ENCODE measurements around the gene UPK3A. TPM values are rescaled to one million over a fixed set of nuclear protein-coding genes. Genes with fewer than 3 reads are reported as not detected.
A peak's percentile ranks its signal among the peaks of the same experiment; 100 is the strongest.

The UPK3A gene
- total RNA-seq, 4 donors from 2014 or later: not detected

GRCh38 chr22:45335021-45335818 is 50.5 kb downstream of the UPK3A start:
- H3K27ac ChIP-seq: peak overlapping the region; percentile 35

GRCh38 chr22:45335854-45336522 is 51.2 kb downstream of the UPK3A start:
- no peak overlapping the region for H3K4me3 ChIP-seq
- 69% methylated on average over 29 of the region's 29 CpGs for WGBS
- H3K36me3 ChIP-seq: peaks cover 48% of the 10 kb centered on the region
- TF ChIP-seq POLR2A (IDR thresholded peaks at IDR 0.05): no peak
- TF ChIP-seq POLR2AphosphoS5 (IDR thresholded peaks at IDR 0.05): no peak
- TF ChIP-seq EP300 (IDR thresholded peaks at IDR 0.05): no peak
- TF ChIP-seq CTCF (IDR thresholded peaks at IDR 0.05): no peak
- no peaks in the 10 kb centered on the region for H3K27me3 ChIP-seq
- H3K9me3 ChIP-seq: no peaks in the 10 kb centered on the region
- peak overlapping the region; percentile 35 for H3K27ac ChIP-seq
- H3K4me1 ChIP-seq: peaks cover 42% of the 10 kb centered on the region
- no peak for DNase-seq (ENCODE audit: low spot score in 2 of 2)

More at GRCh38 chr22:45335021-45335818, 50.5 kb downstream of the UPK3A start:
- Histone ChIP-seq H3K4me3 (no peak overlapping the region), H3K27me3 (no peaks in the 10 kb centered on the region), H3K4me1 (peaks cover 42% of the 10 kb centered on the region), H3K36me3 (peaks cover 48% of the 10 kb centered on the region), H3K9me3 (no peaks in the 10 kb centered on the region)
- no peak for DNase-seq (ENCODE audit: low spot score in 2 of 2)
- WGBS: 46% methylated on average over 21 of the region's 26 CpGs
- no peak for TF ChIP-seq POLR2AphosphoS5 (IDR thresholded peaks at IDR 0.05)
- TF ChIP-seq CTCF (IDR thresholded peaks at IDR 0.05): peak in 1 of 2 donors; percentile 9

- no peaks in the 10 kb centered on the region for H3K9me3 ChIP-seq
- peaks cover 42% of the 10 kb centered on the region for H3K4me1 ChIP-seq
- peak overlapping the region; percentile 35 for H3K27ac ChIP-seq
- peak; percentile 79 to 87 for DNase-seq (ENCODE audit: low spot score in 2 of 2)
- H3K36me3 ChIP-seq: peaks cover 48% of the 10 kb centered on the region
- no peaks in the 10 kb centered on the region for H3K27me3 ChIP-seq
- H3K4me3 ChIP-seq: no peak overlapping the region
- 24% methylated on average over 18 of the region's 18 CpGs for WGBS
- TF ChIP-seq EP300 (IDR thresholded peaks at IDR 0.05): no peak
- peak in 2 of 3 donors; percentile 35 to 60 for TF ChIP-seq POLR2AphosphoS5 (IDR thresholded peaks at IDR 0.05)
Observed at GRCh38 chr22:45336971-45337431, 52.3 kb downstream of the UPK3A start.

GRCh38 chr22:45337536-45337935 is 52.8 kb downstream of the UPK3A start:
- TF ChIP-seq POLR2A (IDR thresholded peaks at IDR 0.05) (no peak), EP300 (IDR thresholded peaks at IDR 0.05) (no peak), POLR2AphosphoS5 (IDR thresholded peaks at IDR 0.05) (no peak), CTCF (IDR thresholded peaks at IDR 0.05) (no peak)
- Histone ChIP-seq H3K36me3 (peaks cover 42% of the 10 kb centered on the region), H3K4me3 (no peak overlapping the region), H3K4me1 (peaks cover 42% of the 10 kb centered on the region), H3K27ac (no peak overlapping the region), H3K27me3 (no peaks in the 10 kb centered on the region), H3K9me3 (no peaks in the 10 kb centered on the region)
- WGBS: 79% methylated on average over 9 of the region's 9 CpGs
- no peak for DNase-seq (ENCODE audit: low spot score in 2 of 2)

DNA sequence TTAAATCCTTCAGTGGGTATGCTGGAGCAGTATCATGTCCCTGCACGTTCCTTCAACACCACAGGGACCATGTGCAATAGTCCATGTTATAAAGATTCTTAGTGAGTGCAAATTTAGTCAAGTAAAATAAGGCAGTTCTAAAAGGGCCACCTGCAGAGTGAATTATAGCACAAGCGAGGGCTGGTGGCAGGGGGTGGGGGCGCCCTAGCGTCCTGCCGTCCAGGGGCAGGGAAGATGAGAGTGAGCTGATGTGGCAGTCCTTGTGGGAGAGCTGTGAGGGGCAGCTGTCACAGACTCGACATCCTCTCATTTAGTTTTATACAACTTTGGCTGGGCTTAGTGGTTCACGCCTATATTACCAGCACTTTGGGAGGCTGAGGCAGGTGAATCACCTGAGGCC is 54.0 kb downstream of the UPK3A start:
- H3K4me1 ChIP-seq: peaks cover 39% of the 10 kb centered on the region
- 86% methylated on average over 7 of the region's 7 CpGs for WGBS
- no peaks in the 10 kb centered on the region for H3K27me3 ChIP-seq
- no peak overlapping the region for H3K4me3 ChIP-seq
- TF ChIP-seq CTCF (IDR thresholded peaks at IDR 0.05) (no peak), EP300 (IDR thresholded peaks at IDR 0.05) (no peak), POLR2AphosphoS5 (IDR thresholded peaks at IDR 0.05) (no peak), POLR2A (IDR thresholded peaks at IDR 0.05) (no peak)
- peaks cover 37% of the 10 kb centered on the region for H3K36me3 ChIP-seq
- DNase-seq (ENCODE audit: low spot score in 2 of 2): no peak
- H3K9me3 ChIP-seq: no peaks in the 10 kb centered on the region
- no peak overlapping the region for H3K27ac ChIP-seq
